Body of pancreas (tissue), 4 donors: Measurements from ENCODE around the gene SETD1A. TPM values are rescaled to one million over a fixed set of nuclear protein-coding genes. Genes with fewer than 3 reads are reported as not detected.

Source experiments
- ATAC-seq: fragments of 150-250 bp; one replicate; pipeline ENCODE4 v1.9.1; 2016
- DNase-seq, 4 donors: peaks; one replicate each; pipeline ENCODE4 v3.0.0-alpha.2; 2019
- H3K27ac ChIP-seq, 4 donors: fragments of 200-600 bp; sonication (generic); 1 replicate in 3 of 4; 2 replicates in 1 of 4; pipeline versions ENCODE4 v1.5.1 to v1.6.1; 2016 to 2019; ENCODE audit warnings: mild to moderate bottlenecking in 1 of 4, mixed read lengths in 1 of 4, moderate library complexity in 1 of 4
- H3K27me3 ChIP-seq, 2 donors: fragments of 200-600 bp; sonication (generic); one replicate each; pipeline ENCODE4 v1.6.0; 2016; ENCODE audit warnings: mild to moderate bottlenecking in 1 of 2
- H3K36me3 ChIP-seq, 2 donors: fragments of 200-600 bp; sonication (generic); replicated peaks in 1 of 2; 2 replicates each; pipeline ENCODE4 v1.5.1; 2016; ENCODE audit warnings: low read depth in 2 of 2; ENCODE audit not compliant: insufficient read depth in 1 of 2
- H3K4me1 ChIP-seq: fragments of 200-600 bp; sonication (generic); one replicate; pipeline ENCODE4 v1.6.0; 2016
- H3K4me3 ChIP-seq, 2 donors: fragments of 200-600 bp; sonication (generic); 1 replicate in 1 of 2; 2 replicates in 1 of 2; pipeline ENCODE4 v1.5.1; 2016 to 2019
- H3K9me3 ChIP-seq, 3 donors: fragments of 200-600 bp; sonication (generic); 1 replicate in 2 of 3; 2 replicates in 1 of 3; pipeline ENCODE4 v1.5.1; 2016
- CTCF ChIP-seq, 7 experiments: fragments of 450-650 bp in 4 of 7; fragments of 200-600 bp in 3 of 7; sonication (generic) in 3 of 7; IDR thresholded peaks; one replicate each; pipeline ENCODE4 v1.5.1; 2016 to 2019; ENCODE audit warnings: antibody characterized with exemption in 7 of 7
- POLR2A ChIP-seq, 3 donors: fragments of 450-650 bp; IDR thresholded peaks; one replicate each; pipeline ENCODE4 v1.6.1; 2016; ENCODE audit warnings: antibody characterized with exemption in 3 of 3, mild to moderate bottlenecking in 2 of 3
- WGBS, 2 donors: methylation state at CpG; one replicate each; pipeline ENCODE4 v1.1.5; 2017; 5-methylcytosine and 5-hydroxymethylcytosine counted together
- intact Hi-C: fragments of 100-400 bp; cut with DNase I; formaldehyde crosslinking; loops from one replicate; pipeline ENCODE4 v1.15.1; 2023
- total RNA-seq, 2 donors: library from RNA; depleted of rRNA; stranded (reverse); fragments of >200 nt; gene quantifications; one replicate each; pipeline ENCODE4 v1.1.0, GENCODE V29; 2016

SETD1A gene
- total RNA-seq, 2 donors from 2014 or later, result 4.7 to 10.9 TPM

DNA sequence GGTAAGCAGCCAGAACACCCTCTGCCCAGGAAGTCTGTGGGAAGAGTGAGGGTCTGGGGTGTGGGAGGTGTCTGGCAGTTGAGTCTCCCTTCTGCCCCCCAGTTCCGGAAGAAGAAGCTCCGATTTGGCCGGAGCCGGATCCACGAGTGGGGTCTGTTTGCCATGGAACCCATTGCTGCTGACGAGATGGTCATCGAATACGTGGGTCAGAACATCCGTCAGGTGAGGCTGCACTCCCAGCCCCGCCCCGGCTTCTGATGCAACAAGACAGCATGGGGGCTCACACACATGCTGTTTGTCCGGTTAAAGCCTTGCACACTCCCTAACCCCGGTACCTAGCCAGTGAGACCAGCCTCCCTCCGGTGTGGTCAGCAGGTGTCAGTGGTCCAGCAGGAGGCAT lies 23.4 kb downstream of the SETD1A start:
- peaks cover 10 to 20% of the 10 kb centered on the region in 2 donors for H3K36me3 ChIP-seq
- intact Hi-C loops, result loop anchor here (5.0 to 10.0 kb wide), 3 partner anchors 164 to 884 kb away; no protein-coding TSS in a partner anchor
- no peak overlapping the region for H3K27ac ChIP-seq
- 94 to 97% methylated on average over 10 to 14 of the region's 14 CpGs for WGBS, 2 donors
- no peak for TF ChIP-seq CTCF (IDR thresholded peaks at IDR 0.05)
- TF ChIP-seq POLR2A (IDR thresholded peaks at IDR 0.05), result no peak
- no peak for DNase-seq
- H3K27me3 ChIP-seq, result no peaks in the 10 kb centered on the region
- H3K4me3 ChIP-seq, result no peak overlapping the region
- H3K4me1 ChIP-seq, result peaks cover 8% of the 10 kb centered on the region
- no peaks in the 10 kb centered on the region for H3K9me3 ChIP-seq
- no peak for ATAC-seq

GRCh38 chr16:30982548-30983288 lies 25.2 kb downstream of the SETD1A start:
- intact Hi-C loops, result loop anchor here (5.0 to 10.0 kb wide), 3 partner anchors 162 to 882 kb away; no protein-coding TSS in a partner anchor
- ATAC-seq, result no peak

DNA sequence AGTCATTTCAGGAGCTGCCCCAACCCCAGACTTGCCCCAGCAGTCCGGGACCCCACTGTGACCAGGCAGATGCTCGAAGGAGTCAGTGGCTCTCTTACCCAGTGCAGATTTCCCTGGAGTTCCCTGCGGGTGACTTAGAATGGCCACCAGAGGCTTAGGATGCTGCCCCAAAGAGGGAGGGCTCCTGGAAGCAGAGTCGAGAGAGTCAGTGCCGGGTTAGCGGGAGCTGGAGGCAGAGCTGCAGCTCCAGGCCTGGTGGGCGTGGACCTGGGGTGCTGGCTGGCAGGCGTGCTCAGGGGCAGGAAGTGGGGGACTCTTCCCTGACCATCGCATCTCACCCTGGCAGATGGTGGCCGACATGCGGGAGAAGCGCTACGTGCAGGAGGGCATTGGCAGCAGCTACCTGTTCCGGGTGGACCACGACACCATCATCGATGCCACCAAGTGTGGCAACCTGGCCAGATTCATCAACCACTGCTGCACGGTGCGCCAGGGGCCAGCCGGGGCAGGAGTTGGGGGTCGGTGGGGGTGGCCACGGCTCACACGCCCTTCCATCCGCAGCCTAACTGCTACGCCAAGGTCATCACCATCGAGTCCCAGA lies 25.8 kb downstream of the SETD1A start:
- 71 to 82% methylated on average over 6 to 25 of the region's 25 CpGs for WGBS, 2 donors
- Histone ChIP-seq H3K27ac (no peak overlapping the region), H3K4me3 (no peak overlapping the region), H3K36me3 (peaks cover 10 to 18% of the 10 kb centered on the region in 2 donors), H3K27me3 (no peaks in the 10 kb centered on the region), H3K9me3 (no peaks in the 10 kb centered on the region), H3K4me1 (peaks cover 17% of the 10 kb centered on the region)
- ATAC-seq (no peak), DNase-seq (no peak)
- intact Hi-C loops, result loop anchor here (5.0 to 10.0 kb wide), 3 partner anchors 161 to 881 kb away; no protein-coding TSS in a partner anchor
- TF ChIP-seq CTCF (IDR thresholded peaks at IDR 0.05) (no peak), POLR2A (IDR thresholded peaks at IDR 0.05) (no peak)

More at GRCh38 chr16:30982548-30983288, 25.2 kb downstream of the SETD1A start:
- DNase-seq, result no peak
- H3K36me3 ChIP-seq, result peaks cover 10 to 16% of the 10 kb centered on the region in 2 donors
- no peak overlapping the region for H3K27ac ChIP-seq
- H3K4me3 ChIP-seq, result no peak overlapping the region
- peaks cover 17% of the 10 kb centered on the region for H3K4me1 ChIP-seq
- TF ChIP-seq CTCF (IDR thresholded peaks at IDR 0.05) (no peak), POLR2A (IDR thresholded peaks at IDR 0.05) (no peak)
- H3K27me3 ChIP-seq, result no peaks in the 10 kb centered on the region
- WGBS, 2 donors, result 81 to 85% methylated on average over 15 to 16 of the region's 17 CpGs
- no peaks in the 10 kb centered on the region for H3K9me3 ChIP-seq

DNA sequence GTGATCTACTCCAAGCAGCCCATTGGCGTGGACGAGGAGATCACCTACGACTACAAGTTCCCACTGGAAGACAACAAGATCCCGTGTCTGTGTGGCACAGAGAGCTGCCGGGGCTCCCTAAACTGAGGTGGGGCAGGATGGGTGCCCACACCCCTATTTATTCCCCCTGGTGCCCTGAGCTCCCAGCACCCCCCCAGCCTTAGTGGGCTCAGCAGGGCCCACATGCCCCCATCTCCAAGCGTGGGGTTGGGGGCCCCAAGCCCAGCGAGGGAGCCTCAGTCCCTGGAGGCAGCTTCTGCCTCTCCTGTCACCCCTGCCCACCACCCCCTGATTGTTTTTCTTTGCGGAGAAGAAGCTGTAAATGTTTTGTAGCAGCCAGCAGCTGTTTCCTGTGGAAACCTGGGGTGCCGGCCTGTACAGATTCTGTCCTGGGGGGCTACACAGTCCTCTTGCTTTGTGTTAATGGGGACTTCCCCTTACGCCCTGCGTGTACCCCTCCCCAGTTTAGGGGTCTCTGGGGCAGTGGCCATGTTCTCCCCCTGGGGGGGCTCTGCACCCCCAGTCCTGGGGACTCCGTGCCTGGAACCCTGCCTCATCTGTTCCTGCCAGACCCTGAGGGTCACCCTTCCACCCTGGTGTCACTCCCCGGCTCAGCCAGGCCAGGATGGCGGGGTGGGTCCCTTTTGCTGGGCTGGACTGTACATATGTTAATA lies 26.5 kb downstream of the SETD1A start:
- intact Hi-C loops, result loop anchor here (5.0 to 10.0 kb wide), 3 partner anchors 161 to 881 kb away; no protein-coding TSS in a partner anchor
- DNase-seq, result no peak
- H3K9me3 ChIP-seq, result no peaks in the 10 kb centered on the region
- 77 to 86% methylated on average over 12 to 13 of the region's 14 CpGs for WGBS, 2 donors
- H3K27ac ChIP-seq, result peak overlapping the region in 2 of 4 donors; percentile 90 to 92
- peaks cover 10 to 18% of the 10 kb centered on the region in 2 donors for H3K36me3 ChIP-seq
- H3K4me3 ChIP-seq, result no peak overlapping the region
- no peak for TF ChIP-seq POLR2A (IDR thresholded peaks at IDR 0.05)
- no peak for TF ChIP-seq CTCF (IDR thresholded peaks at IDR 0.05)
- H3K27me3 ChIP-seq, result no peaks in the 10 kb centered on the region
- ATAC-seq, result no peak
- H3K4me1 ChIP-seq, result peaks cover 17% of the 10 kb centered on the region
